Measurements from ENCODE around the gene ATP6V1F.

DNA sequence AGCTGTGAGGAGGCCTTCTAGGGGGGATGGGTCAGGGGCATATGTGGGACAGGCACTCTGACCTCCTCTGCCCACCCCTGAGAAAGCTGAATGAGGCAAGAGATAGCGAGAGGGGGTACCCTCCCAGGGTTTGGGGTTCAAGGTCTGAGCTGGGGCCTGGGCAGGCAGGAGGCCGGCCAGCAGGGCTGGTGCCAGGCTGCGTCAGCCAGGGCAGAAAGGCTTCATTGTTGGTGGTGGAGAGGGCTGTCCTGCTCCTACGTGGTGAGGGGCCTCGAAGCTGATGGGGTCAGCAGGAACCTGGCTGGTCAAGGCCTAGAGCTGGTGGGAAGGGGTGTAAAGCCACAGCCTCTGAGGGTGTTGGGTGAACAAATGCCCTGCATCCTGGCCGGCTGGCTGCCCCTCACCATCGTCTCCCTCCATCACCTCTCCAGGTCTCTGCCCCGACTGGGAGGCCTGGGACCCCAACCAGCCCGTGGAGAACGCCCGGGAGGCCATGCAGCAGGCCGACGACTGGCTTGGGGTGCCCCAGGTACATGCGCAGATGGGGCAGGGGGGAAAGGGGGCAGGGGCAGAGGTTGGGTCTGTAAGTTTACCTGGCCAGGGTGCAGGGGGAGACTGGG, 25.8 kb upstream of the ATP6V1F start:
- TF ChIP-seq, protein P1, sequence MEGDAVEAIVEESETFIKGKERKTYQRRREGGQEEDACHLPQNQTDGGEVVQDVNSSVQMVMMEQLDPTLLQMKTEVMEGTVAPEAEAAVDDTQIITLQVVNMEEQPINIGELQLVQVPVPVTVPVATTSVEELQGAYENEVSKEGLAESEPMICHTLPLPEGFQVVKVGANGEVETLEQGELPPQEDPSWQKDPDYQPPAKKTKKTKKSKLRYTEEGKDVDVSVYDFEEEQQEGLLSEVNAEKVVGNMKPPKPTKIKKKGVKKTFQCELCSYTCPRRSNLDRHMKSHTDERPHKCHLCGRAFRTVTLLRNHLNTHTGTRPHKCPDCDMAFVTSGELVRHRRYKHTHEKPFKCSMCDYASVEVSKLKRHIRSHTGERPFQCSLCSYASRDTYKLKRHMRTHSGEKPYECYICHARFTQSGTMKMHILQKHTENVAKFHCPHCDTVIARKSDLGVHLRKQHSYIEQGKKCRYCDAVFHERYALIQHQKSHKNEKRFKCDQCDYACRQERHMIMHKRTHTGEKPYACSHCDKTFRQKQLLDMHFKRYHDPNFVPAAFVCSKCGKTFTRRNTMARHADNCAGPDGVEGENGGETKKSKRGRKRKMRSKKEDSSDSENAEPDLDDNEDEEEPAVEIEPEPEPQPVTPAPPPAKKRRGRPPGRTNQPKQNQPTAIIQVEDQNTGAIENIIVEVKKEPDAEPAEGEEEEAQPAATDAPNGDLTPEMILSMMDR (IDR thresholded peaks at IDR 0.05): no peak
- no peak for TF ChIP-seq POLR2A (IDR thresholded peaks at IDR 0.05)
